WTC11 (cell line): ENCODE data around the gene PROCR. TPM values are rescaled to one million over a fixed set of nuclear protein-coding genes. Genes with fewer than 3 reads are reported as not detected.

Experiments
- ATAC-seq: fragments of 200-7000 bp; cut with Tn5 transposase; 2 replicates; pipeline ENCODE4 v1.10.0; 2021; ENCODE audit warnings: mild to moderate bottlenecking, moderate library complexity
- CTCF ChIA-PET: fragments of 300-600 bp; sonication (Branson Sonifier 250); formaldehyde crosslinking; loops from one replicate; lab custom pipeline; 2021; ENCODE audit warnings: antibody characterized with exemption; lab: Charles Lee
- POLR2A ChIA-PET: fragments of 350-600 bp; sonication (Branson Sonifier 250); formaldehyde crosslinking; loops from one replicate; lab custom pipeline; 2021; ENCODE audit warnings: antibody characterized with exemption; lab: Charles Lee
- DNase-seq: peaks from one replicate; pipeline ENCODE4 v3.0.0; 2021; ENCODE audit warnings: low spot score
- H3K27ac Mint-ChIP-seq: 2 replicates; pipeline ENCODE4 v1.8.0; 2021; ENCODE audit warnings: mixed read lengths
- H3K27me3 Mint-ChIP-seq: 2 replicates; pipeline ENCODE4 v1.8.0; 2021; ENCODE audit warnings: low read depth, mild to moderate bottlenecking, moderate library complexity, mixed read lengths
- H3K36me3 Mint-ChIP-seq: 2 replicates; pipeline ENCODE4 v1.8.0; 2021; ENCODE audit warnings: mixed read lengths
- H3K4me1 Mint-ChIP-seq: 2 replicates; pipeline ENCODE4 v1.8.0; 2022; ENCODE audit warnings: mixed read lengths
- H3K4me3 Mint-ChIP-seq: 2 replicates; pipeline ENCODE4 v1.8.0; 2021; ENCODE audit warnings: mild to moderate bottlenecking, moderate library complexity, mixed read lengths
- H3K9me3 Mint-ChIP-seq: 2 replicates; pipeline ENCODE4 v1.8.0; 2021; ENCODE audit warnings: mixed read lengths
- ATF2 ChIP-seq: sonication (generic); formaldehyde crosslinking; IDR thresholded peaks from 2 replicates; pipeline ENCODE4 v1.8.1; 2022; ENCODE audit warnings: low read depth, missing genetic modification reagents, borderline replicate concordance
- E2F1 ChIP-seq: sonication (generic); formaldehyde crosslinking; IDR thresholded peaks from 2 replicates; pipeline ENCODE4 v1.8.0; 2022; ENCODE audit warnings: mild to moderate bottlenecking, missing genetic modification reagents
- E2F4 ChIP-seq: sonication (generic); formaldehyde crosslinking; IDR thresholded peaks from 2 replicates; pipeline ENCODE4 v1.8.1; 2022; ENCODE audit warnings: low read depth, mild to moderate bottlenecking, moderate library complexity, missing genetic modification reagents, borderline replicate concordance
- E2F5 ChIP-seq: sonication (generic); formaldehyde crosslinking; IDR thresholded peaks from 2 replicates; pipeline ENCODE4 v1.8.1; 2022; ENCODE audit warnings: mild to moderate bottlenecking, moderate library complexity, missing genetic modification reagents
- IRF2 ChIP-seq: sonication (generic); formaldehyde crosslinking; IDR thresholded peaks from 2 replicates; pipeline ENCODE4 v1.8.0; 2022; ENCODE audit warnings: low read depth, missing genetic modification reagents, borderline replicate concordance
- MLX ChIP-seq: sonication (generic); formaldehyde crosslinking; IDR thresholded peaks from 2 replicates; pipeline ENCODE4 v1.8.1; 2023; ENCODE audit warnings: mild to moderate bottlenecking, missing genetic modification reagents, moderate library complexity
- NFATC4 ChIP-seq: fragments of 250-450 bp; sonication (Bioruptor Pico); IDR thresholded peaks from 2 replicates; pipeline ENCODE4 v1.9.0; 2021; ENCODE audit warnings: mild to moderate bottlenecking
- NFE2L1 ChIP-seq: sonication (generic); formaldehyde crosslinking; IDR thresholded peaks from 2 replicates; pipeline ENCODE4 v1.8.1; 2023; ENCODE audit warnings: missing genetic modification reagents
- PRRX2 ChIP-seq: fragments of 250-450 bp; sonication (Bioruptor Pico); IDR thresholded peaks from 2 replicates; pipeline ENCODE4 v1.8.0; 2021; ENCODE audit warnings: mild to moderate bottlenecking
- ZBTB43 ChIP-seq: sonication (generic); formaldehyde crosslinking; IDR thresholded peaks from 2 replicates; pipeline ENCODE4 v1.8.1; 2023; ENCODE audit warnings: mild to moderate bottlenecking, missing genetic modification reagents
- ZNF423 ChIP-seq: fragments of 250-450 bp; sonication (Bioruptor Pico); IDR thresholded peaks from 2 replicates; pipeline ENCODE4 v2.1.2; 2022; ENCODE audit warnings: mild to moderate bottlenecking, moderate library complexity
- ZNF425 ChIP-seq: fragments of 250-450 bp; sonication (Bioruptor Pico); conservative IDR thresholded peaks from 2 replicates; pipeline ENCODE4 v1.9.0; 2021; ENCODE audit warnings: mild to moderate bottlenecking
- total RNA-seq: library from RNA; stranded (reverse); gene quantifications from 3 replicates; pipeline ENCODE4 v1.2.3, GENCODE V29; 2021
- TF ChIP-seq, protein P1 (sequence below): sonication (generic); formaldehyde crosslinking; IDR thresholded peaks from 2 replicates; pipeline ENCODE4 v1.8.1; 2023; ENCODE audit warnings: mild to moderate bottlenecking, moderate library complexity, missing genetic modification reagents
- TF ChIP-seq, protein P2 (sequence below): fragments of 250-450 bp; sonication (Bioruptor Pico); IDR thresholded peaks from 2 replicates; pipeline ENCODE4 v2.1.2; 2022; ENCODE audit warnings: mild to moderate bottlenecking, moderate library complexity
- TF ChIP-seq, protein P3 (sequence below): sonication (generic); formaldehyde crosslinking; IDR thresholded peaks from 2 replicates; pipeline ENCODE4 v1.8.0; 2022; ENCODE audit warnings: mild to moderate bottlenecking, missing genetic modification reagents

Gene PROCR
- total RNA-seq, 1 experiment from 2014 or later = 29.7 TPM

DNA sequence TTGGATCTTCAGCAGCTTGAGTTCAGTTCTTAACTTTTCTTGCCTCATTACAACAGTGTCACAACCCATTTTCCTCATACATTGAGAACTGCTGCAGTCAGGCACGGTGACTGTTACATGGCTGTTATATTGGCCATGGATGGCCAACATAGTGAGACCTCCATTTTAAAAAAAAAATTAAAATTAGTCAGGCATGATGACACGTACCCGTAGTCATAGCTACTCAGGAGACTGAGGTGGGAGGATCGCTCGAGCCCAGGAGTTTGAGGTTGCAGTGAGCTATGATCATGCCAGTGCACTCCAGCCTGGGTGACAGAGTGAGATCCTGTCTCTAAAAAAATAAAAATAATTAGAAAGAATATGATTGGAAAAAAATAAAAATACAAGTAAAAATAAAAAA is 44.7 kb downstream of the PROCR start (continued):
- TF ChIP-seq MLX (CRISPR knock-in tag) (no peak), E2F4 (CRISPR knock-in tag) (no peak), IRF2 (CRISPR knock-in tag) (no peak)
- TF ChIP-seq, all 79 proteins: peak for 0

GRCh38 chr20:35223941-35224340 is 52.1 kb downstream of the PROCR start:
- ChIA-PET POLR2A (interaction anchor here (0.5 kb wide), 1 partner anchor 39 kb away, joined by 3 read pairs; no protein-coding TSS in a partner anchor), CTCF (interaction anchor here (0.7 kb wide), 2 partner anchors 30 to 132 kb away, joined by 3 read pairs; no protein-coding TSS in a partner anchor)
- peaks cover 19% of the 10 kb centered on the region for H3K4me1 Mint-ChIP-seq
- ATAC-seq (no peak), DNase-seq (no peak)
- H3K27ac Mint-ChIP-seq = no peak overlapping the region
- no peak overlapping the region for H3K4me3 Mint-ChIP-seq
- H3K36me3 Mint-ChIP-seq = no peaks in the 10 kb centered on the region
- peaks cover 28% of the 10 kb centered on the region for H3K27me3 Mint-ChIP-seq
- TF ChIP-seq, protein P1, sequence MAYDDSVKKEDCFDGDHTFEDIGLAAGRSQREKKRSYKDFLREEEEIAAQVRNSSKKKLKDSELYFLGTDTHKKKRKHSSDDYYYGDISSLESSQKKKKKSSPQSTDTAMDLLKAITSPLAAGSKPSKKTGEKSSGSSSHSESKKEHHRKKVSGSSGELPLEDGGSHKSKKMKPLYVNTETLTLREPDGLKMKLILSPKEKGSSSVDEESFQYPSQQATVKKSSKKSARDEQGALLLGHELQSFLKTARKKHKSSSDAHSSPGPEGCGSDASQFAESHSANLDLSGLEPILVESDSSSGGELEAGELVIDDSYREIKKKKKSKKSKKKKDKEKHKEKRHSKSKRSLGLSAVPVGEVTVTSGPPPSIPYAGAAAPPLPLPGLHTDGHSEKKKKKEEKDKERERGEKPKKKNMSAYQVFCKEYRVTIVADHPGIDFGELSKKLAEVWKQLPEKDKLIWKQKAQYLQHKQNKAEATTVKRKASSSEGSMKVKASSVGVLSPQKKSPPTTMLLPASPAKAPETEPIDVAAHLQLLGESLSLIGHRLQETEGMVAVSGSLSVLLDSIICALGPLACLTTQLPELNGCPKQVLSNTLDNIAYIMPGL (CRISPR knock-in tag) = no peak
- TF ChIP-seq ZNF425 (no peak), E2F1 (CRISPR knock-in tag) (no peak)
- TF ChIP-seq, all 79 proteins: peak for 0
- H3K9me3 Mint-ChIP-seq = peaks cover 5% of the 10 kb centered on the region

DNA sequence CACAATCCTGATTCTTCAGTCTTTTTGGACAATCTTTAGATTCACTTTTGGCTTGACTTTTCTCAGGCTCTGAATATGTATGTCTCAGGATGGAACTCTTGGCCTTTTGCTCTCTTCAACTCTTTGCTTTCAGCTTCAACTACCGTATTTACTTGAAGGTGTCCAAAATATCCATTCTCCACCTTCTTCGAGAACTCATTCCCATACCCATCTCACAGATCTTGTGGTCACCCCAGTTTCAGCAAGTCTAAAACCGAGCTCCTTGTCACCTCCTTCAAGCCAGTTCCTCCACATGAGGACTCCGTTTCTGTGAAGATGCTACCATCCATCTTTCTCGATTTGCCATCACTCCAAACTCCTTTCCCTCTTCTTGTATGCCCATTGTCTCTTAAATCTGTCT is 52.7 kb downstream of the PROCR start:
- Mint-ChIP-seq H3K36me3 (no peaks in the 10 kb centered on the region), H3K27ac (no peak overlapping the region), H3K27me3 (peaks cover 28% of the 10 kb centered on the region), H3K9me3 (peaks cover 5% of the 10 kb centered on the region), H3K4me3 (no peak overlapping the region), H3K4me1 (peaks cover 19% of the 10 kb centered on the region)
- DNase-seq = no peak
- ATAC-seq = no peak
- no peak for TF ChIP-seq NFATC4 (CRISPR knock-in tag)
- TF ChIP-seq, protein P1 (CRISPR knock-in tag) = no peak
- TF ChIP-seq, protein P2, sequence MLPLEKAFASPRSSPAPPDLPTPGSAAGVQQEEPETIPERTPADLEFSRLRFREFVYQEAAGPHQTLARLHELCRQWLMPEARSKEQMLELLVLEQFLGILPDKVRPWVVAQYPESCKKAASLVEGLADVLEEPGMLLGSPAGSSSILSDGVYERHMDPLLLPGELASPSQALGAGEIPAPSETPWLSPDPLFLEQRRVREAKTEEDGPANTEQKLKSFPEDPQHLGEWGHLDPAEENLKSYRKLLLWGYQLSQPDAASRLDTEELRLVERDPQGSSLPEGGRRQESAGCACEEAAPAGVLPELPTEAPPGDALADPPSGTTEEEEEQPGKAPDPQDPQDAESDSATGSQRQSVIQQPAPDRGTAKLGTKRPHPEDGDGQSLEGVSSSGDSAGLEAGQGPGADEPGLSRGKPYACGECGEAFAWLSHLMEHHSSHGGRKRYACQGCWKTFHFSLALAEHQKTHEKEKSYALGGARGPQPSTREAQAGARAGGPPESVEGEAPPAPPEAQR (CRISPR knock-in tag) = no peak
- TF ChIP-seq, protein P3, sequence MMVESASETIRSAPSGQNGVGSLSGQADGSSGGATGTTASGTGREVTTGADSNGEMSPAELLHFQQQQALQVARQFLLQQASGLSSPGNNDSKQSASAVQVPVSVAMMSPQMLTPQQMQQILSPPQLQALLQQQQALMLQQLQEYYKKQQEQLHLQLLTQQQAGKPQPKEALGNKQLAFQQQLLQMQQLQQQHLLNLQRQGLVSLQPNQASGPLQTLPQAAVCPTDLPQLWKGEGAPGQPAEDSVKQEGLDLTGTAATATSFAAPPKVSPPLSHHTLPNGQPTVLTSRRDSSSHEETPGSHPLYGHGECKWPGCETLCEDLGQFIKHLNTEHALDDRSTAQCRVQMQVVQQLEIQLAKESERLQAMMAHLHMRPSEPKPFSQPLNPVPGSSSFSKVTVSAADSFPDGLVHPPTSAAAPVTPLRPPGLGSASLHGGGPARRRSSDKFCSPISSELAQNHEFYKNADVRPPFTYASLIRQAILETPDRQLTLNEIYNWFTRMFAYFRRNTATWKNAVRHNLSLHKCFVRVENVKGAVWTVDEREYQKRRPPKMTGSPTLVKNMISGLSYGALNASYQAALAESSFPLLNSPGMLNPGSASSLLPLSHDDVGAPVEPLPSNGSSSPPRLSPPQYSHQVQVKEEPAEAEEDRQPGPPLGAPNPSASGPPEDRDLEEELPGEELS (CRISPR knock-in tag) = no peak
- TF ChIP-seq E2F5 (CRISPR knock-in tag) = no peak
- TF ChIP-seq ZNF423 (CRISPR knock-in tag) = no peak
- TF ChIP-seq NFE2L1 (CRISPR knock-in tag) = no peak
- no peak for TF ChIP-seq ATF2 (CRISPR knock-in tag)
- TF ChIP-seq PRRX2 = no peak
- no peak for TF ChIP-seq ZBTB43
- POLR2A ChIA-PET = interaction anchor here (0.5 kb wide), 1 partner anchor 39 kb away, joined by 3 read pairs; no protein-coding TSS in a partner anchor
- CTCF ChIA-PET = interaction anchor here (0.7 kb wide), 2 partner anchors 29 to 132 kb away, joined by 3 read pairs; no protein-coding TSS in a partner anchor
